GM12874 (cell line): ENCODE data around the gene TMEM135.

Experiments
- TF ChIP-seq, protein P1 (sequence below): IDR thresholded peaks from 2 replicates; pipeline ENCODE4 v1.5.1; 2011; ENCODE audit warnings: low read depth, mild to moderate bottlenecking, control low read depth, low read length, moderate library complexity; ENCODE audit not compliant: insufficient read depth

The TMEM135 gene

GRCh38 chr11:87368151-87368550 lies 330.4 kb downstream of the TMEM135 start:
- TF ChIP-seq, protein P1, sequence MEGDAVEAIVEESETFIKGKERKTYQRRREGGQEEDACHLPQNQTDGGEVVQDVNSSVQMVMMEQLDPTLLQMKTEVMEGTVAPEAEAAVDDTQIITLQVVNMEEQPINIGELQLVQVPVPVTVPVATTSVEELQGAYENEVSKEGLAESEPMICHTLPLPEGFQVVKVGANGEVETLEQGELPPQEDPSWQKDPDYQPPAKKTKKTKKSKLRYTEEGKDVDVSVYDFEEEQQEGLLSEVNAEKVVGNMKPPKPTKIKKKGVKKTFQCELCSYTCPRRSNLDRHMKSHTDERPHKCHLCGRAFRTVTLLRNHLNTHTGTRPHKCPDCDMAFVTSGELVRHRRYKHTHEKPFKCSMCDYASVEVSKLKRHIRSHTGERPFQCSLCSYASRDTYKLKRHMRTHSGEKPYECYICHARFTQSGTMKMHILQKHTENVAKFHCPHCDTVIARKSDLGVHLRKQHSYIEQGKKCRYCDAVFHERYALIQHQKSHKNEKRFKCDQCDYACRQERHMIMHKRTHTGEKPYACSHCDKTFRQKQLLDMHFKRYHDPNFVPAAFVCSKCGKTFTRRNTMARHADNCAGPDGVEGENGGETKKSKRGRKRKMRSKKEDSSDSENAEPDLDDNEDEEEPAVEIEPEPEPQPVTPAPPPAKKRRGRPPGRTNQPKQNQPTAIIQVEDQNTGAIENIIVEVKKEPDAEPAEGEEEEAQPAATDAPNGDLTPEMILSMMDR: no peak

- TF ChIP-seq, protein P1: no peak
Measured at GRCh38 chr11:87368858-87369480, 331.2 kb downstream of the TMEM135 start.

DNA sequence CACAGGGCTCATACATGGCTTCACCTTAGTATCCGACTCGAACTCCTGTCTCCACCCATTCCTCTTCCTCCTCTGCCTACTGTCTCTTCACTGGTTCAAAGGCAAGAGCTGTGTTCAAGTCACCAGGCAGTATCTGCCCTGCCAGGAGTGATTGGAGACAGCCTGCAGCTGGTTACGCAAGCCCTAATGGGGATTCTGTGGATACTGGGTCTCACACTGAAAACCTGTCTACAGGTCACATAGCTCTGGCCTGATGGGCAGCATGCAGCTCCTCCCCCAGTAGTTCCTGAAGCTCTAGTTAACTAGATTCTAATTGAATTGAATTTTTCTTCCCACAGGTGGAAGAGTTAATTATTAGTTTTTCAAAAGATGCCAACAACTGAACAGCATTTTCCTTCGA lies 332.2 kb downstream of the TMEM135 start:
- TF ChIP-seq, protein P1: no peak

- TF ChIP-seq, protein P1: no peak
Measured at GRCh38 chr11:87372065-87372464, 334.3 kb downstream of the TMEM135 start.
